ENCODE measurements around the gene SLC7A6OS.

DNA sequence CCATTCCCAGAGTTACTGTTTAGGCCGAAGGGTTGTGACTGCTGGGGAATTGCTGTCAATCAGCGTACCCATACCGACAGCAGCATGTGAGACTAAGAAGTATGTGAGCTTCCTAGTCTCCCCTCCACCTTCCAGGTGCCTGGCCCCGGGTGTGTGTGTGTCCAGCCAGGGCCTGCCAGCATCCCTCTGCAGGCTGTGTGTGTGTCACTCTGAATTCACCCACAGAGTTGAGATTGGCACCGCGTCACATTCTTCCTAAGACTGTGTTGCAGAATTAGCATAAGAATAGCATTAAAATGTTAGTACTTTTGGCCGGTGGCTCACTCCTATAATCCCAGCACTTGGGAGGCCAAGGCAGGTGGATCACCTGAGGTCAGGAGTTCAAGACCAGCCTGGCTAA, 31.9 kb upstream of the SLC7A6OS start:
- TF ChIP-seq CTCF (IDR thresholded peaks at IDR 0.05 in 2 of 3, conservative IDR thresholded peaks at IDR 0.05 in 1 of 3; ENCODE audit: control insufficient read depth in 2 of 3, extremely low read depth in 1 of 3, insufficient read depth in 1 of 3, low read depth in 3 of 3, low read length in 3 of 3) (no peak), ZBTB40 (IDR thresholded peaks at IDR 0.05; ENCODE audit: borderline replicate concordance) (no peak), KAT2A (conservative IDR thresholded peaks at IDR 0.05; ENCODE audit: control insufficient read depth, low read depth, low read length) (no peak), SREBF1 (IDR thresholded peaks at IDR 0.05; ENCODE audit: low read length) (no peak), IRF4 (IDR thresholded peaks at IDR 0.05; ENCODE audit: low read depth, low read length) (no peak), CEBPB (IDR thresholded peaks at IDR 0.05; ENCODE audit: borderline replicate concordance in 1 of 2, low read depth in 2 of 2, low read length in 2 of 2) (no peak), USF1 (IDR thresholded peaks at IDR 0.05; ENCODE audit: borderline replicate concordance, extremely low read length, insufficient read depth, low read depth, low read length) (no peak)
- TF ChIP-seq, protein P1, sequence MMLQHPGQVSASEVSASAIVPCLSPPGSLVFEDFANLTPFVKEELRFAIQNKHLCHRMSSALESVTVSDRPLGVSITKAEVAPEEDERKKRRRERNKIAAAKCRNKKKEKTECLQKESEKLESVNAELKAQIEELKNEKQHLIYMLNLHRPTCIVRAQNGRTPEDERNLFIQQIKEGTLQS (IDR thresholded peaks at IDR 0.05; ENCODE audit: borderline replicate concordance, extremely low read depth, low read depth, low read length): no peak
- TF ChIP-seq, protein P2, sequence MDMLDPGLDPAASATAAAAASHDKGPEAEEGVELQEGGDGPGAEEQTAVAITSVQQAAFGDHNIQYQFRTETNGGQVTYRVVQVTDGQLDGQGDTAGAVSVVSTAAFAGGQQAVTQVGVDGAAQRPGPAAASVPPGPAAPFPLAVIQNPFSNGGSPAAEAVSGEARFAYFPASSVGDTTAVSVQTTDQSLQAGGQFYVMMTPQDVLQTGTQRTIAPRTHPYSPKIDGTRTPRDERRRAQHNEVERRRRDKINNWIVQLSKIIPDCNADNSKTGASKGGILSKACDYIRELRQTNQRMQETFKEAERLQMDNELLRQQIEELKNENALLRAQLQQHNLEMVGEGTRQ (IDR thresholded peaks at IDR 0.05; ENCODE audit: borderline replicate concordance, low read depth, low read length): no peak
